WERI-Rb-1 (cell line): ENCODE data around the gene RFTN1.
"Not testable (repeated sequence)": the region's sequence is repeated elsewhere in the genome, so short reads cannot be mapped to it uniquely, and the experiment has no call there.

Source experiments
- DNase-seq: peaks from one replicate; pipeline ENCODE4 v3.0.0-alpha.2; 2020
- H3K27ac ChIP-seq: fragments of 250-450 bp; sonication (Bioruptor Pico); 2 replicates; pipeline ENCODE4 v1.5.1; 2020; ENCODE audit warnings: mild to moderate bottlenecking, moderate library complexity
- H3K27me3 ChIP-seq: fragments of 250-450 bp; sonication (Bioruptor Pico); 2 replicates; pipeline ENCODE4 v1.5.1; 2021; ENCODE audit warnings: mild to moderate bottlenecking, low read depth, moderate library complexity; ENCODE audit not compliant: insufficient read depth, severe bottlenecking
- H3K36me3 ChIP-seq: fragments of 250-450 bp; sonication (Bioruptor Pico); 2 replicates; pipeline ENCODE4 v1.5.1; 2020; ENCODE audit warnings: mild to moderate bottlenecking, moderate library complexity
- H3K4me3 ChIP-seq: 2 replicates; pipeline ENCODE4 v1.5.1; 2011; ENCODE audit warnings: low read depth, mild to moderate bottlenecking, control low read depth, low read length
- H3K9me3 ChIP-seq: fragments of 250-450 bp; sonication (Bioruptor Pico); 2 replicates; pipeline ENCODE4 v1.5.1; 2021; ENCODE audit warnings: mild to moderate bottlenecking, moderate library complexity; ENCODE audit not compliant: severe bottlenecking
- CTCF ChIP-seq: IDR thresholded peaks from 2 replicates; pipeline ENCODE4 v1.5.1; 2011; ENCODE audit warnings: low read depth, mild to moderate bottlenecking, control low read depth, inconsistent platforms, low read length

Gene RFTN1

GRCh38 chr3:16313886-16314645, 199.4 kb downstream of the RFTN1 start:
- Histone ChIP-seq H3K27ac (no peak overlapping the region), H3K36me3 (no peaks in the 10 kb centered on the region; the same call in none of the 2 replicates), H3K9me3 (no peaks in the 10 kb centered on the region), H3K27me3 (no peaks in the 10 kb centered on the region), H3K4me3 (no peak overlapping the region)
- no peak for DNase-seq
- TF ChIP-seq CTCF: no peak

GRCh38 chr3:16311960-16312451, 201.5 kb downstream of the RFTN1 start:
- Histone ChIP-seq H3K27ac (no peak overlapping the region), H3K36me3 (no peaks in the 10 kb centered on the region; the same call in none of the 2 replicates)
- no peak for DNase-seq

GRCh38 chr3:16310486-16310885, 203.0 kb downstream of the RFTN1 start:
- not testable (repeated sequence) for H3K36me3 ChIP-seq, DNase-seq, H3K27ac ChIP-seq, H3K4me3 ChIP-seq, H3K9me3 ChIP-seq, H3K27me3 ChIP-seq

More at GRCh38 chr3:16311960-16312451, 201.5 kb downstream of the RFTN1 start:
- no peaks in the 10 kb centered on the region for H3K27me3 ChIP-seq
- no peaks in the 10 kb centered on the region for H3K9me3 ChIP-seq
- H3K4me3 ChIP-seq: no peak overlapping the region
- no peak for TF ChIP-seq CTCF

GRCh38 chr3:16309558-16309957, 203.9 kb downstream of the RFTN1 start:
- no peaks in the 10 kb centered on the region; the same call in none of the 2 replicates for H3K36me3 ChIP-seq
- TF ChIP-seq CTCF: no peak
- no peaks in the 10 kb centered on the region for H3K27me3 ChIP-seq
- DNase-seq: no peak
- no peaks in the 10 kb centered on the region for H3K9me3 ChIP-seq
- no peak overlapping the region for H3K27ac ChIP-seq
- no peak overlapping the region for H3K4me3 ChIP-seq

- DNase-seq: no peak
- Histone ChIP-seq H3K27ac (no peak overlapping the region), H3K36me3 (no peaks in the 10 kb centered on the region; the same call in none of the 2 replicates), H3K9me3 (no peaks in the 10 kb centered on the region), H3K4me3 (no peak overlapping the region), H3K27me3 (no peaks in the 10 kb centered on the region)
- TF ChIP-seq CTCF: no peak
Measured at GRCh38 chr3:16308727-16309126, 204.8 kb downstream of the RFTN1 start.

GRCh38 chr3:16307832-16308531, 205.5 kb downstream of the RFTN1 start:
- H3K4me3 ChIP-seq: no peak overlapping the region
- no peak for TF ChIP-seq CTCF
- H3K9me3 ChIP-seq: no peaks in the 10 kb centered on the region
- DNase-seq: no peak
- H3K27ac ChIP-seq: no peak overlapping the region
- H3K27me3 ChIP-seq: no peaks in the 10 kb centered on the region
- no peaks in the 10 kb centered on the region; the same call in 1 of the 2 replicates for H3K36me3 ChIP-seq
